Embryonic facial prominence (tissue), 1 donor: Measurements from ENCODE around the gene RAD23A.
"Not testable (repeated sequence)": the region's sequence is repeated elsewhere in the genome, so short reads cannot be mapped to it uniquely, and the experiment has no call there.

Experiments used
- DNase-seq: peaks from one replicate; pipeline ENCODE4 v3.0.0-alpha.2; 2016; ENCODE audit errors: extremely low spot score

The RAD23A gene

DNA sequence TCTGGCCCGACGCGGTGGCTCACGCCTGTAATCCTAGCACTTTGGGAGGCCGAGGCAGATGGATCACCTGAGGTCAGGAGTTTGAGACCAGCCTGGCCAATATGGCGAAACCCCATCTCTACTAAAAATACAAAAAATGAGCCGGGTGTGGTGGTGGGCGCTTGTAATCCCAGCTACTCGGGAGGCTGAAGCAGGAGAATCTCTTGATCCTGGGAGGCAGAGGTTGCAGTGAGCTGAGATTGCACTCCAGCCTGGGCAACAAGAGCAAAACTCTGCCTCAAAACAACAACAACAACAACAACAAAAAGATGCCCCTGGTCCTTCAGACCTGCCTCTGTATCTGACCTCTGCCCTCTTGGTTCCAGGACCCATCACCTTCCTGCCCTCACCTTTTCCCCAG is 9.9 kb downstream of the RAD23A start:
- not testable (repeated sequence) for DNase-seq

DNA sequence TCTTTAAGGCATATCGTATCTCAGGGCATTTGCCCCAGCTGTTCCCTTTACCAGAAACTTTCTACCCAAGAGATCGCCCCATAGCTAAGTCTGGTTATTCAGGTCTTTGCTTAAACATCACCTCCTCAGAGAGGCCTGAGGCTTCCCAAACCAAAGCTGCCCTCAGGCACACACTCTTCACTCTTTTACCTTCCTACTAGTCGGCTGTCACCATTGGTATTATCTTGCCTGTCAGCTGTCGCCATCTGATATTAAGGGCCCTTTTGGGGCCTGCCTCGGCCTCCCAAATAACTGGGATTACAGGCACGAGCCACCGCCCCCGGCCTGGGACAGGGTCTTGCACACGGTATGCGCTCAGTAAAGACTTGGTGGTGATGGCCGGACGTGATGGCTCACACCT is 10.3 kb downstream of the RAD23A start:
- DNase-seq: no peak

DNA sequence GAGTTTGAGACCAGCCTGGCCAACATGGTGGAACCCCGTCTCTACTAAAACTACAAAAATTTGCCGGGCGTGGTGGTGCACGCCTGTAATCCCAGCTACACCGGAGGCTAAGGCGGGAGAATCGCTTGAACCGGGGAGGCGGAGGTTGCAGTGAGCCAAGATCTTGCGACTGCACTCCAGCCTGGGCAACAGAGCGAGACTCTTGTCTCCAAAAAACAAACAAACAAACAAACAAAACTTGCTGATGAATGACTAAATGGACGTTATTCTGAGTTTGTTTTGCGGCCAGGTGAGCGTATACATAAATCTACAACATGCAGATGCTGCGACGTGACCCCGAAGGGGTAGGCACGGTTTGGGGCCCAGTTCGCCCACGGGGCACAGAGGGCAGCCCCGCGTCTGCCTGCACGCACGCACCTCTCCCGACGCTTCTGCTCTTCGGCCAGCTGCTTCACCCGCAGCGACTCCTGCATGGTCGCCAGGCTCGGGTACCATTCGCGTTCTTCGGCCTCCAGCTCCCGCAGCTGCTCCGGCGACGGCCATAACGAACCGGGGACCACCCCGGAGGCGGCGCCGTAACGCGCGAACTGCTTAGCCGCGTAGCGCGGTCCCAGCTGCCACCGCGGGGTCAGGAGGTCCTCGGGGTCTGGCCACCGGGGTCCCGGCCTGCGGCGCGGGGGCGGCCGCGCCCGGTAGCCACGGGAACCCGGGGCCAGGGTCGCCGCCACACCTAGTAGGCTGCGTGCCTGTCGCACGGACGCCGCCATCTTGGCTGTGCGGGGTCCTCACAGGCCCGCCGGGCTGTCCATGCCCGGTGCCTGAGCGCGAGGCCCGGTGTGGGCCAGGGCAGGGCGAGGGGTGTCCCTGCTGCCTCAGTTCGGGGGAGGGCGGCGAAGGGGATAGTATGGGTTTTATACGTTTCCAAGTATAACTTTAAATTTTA is 11.1 kb downstream of the RAD23A start, which contains the start of gene GADD45GIP1:
GADD45GIP1 (minus strand) TSS at position 778 of the 943 bp plus-strand sequence; CDS start at position 767, 11 bp downstream.
- DNase-seq: no peak

DNA sequence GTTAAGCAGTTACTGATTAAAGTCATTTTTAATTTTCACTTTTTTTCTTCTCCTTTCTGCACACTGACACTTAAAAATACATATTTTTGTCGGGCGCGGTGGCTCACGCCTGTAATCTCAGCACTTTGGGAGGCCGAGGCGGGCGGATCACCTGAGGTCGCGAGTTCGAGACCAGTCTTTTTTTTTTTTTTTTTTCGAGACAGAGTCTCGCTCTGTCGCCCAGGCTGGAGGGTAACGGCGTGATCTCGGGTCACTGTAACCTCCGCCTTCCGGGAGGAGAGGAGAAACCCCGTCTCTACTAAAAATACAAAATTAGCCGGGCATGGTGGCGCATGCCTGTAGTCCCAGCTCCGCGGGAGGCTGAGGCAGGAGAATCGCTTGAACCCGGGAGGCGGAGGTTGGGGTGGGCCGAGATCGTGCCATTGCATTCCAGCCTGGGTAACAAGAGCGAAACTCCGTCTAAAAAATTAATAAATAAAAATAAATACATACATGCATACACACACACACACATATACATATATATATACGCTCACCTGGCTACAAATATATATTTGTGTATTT is 11.8 kb downstream of the RAD23A start:
- DNase-seq: not testable (repeated sequence)

DNA sequence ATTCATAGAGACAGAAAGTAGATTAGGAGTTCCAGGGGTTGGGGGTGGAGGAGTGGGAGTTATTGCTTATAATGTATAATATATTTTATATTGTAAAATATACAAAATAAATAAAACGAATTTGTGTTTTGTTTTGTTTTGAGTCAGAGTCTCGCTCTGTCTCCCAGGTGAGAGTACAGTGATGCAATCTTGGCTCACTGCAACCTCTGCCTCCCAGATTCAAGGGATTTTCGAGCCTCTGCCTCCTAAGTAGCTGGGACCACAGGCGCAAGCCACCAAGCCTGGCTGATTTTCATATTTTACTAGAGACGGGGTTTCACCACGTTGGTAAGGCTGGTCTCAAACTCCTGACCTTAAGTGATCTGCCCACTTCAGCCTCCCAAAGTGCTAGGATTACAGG is 13.8 kb downstream of the RAD23A start:
- no peak for DNase-seq

GRCh38 chr19:12965017-12965811 is 19.6 kb downstream of the RAD23A start:
- DNase-seq: no peak

DNA sequence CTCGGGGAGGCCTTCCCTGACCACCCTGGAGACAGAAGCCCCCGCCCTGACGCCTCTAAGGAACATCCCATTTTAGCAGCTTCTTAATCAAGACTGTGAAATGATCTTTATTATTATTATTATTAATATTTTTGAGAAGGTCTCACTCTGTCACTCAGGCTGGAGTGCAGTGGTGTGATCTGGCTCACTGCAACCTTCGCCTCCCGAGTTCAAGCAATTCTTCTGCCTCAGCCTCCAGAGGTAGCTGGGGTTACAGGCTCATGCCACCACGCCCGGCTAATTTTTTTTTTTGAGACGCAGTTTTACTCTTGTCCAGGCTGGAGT is 20.1 kb downstream of the RAD23A start:
- no peak for DNase-seq

DNA sequence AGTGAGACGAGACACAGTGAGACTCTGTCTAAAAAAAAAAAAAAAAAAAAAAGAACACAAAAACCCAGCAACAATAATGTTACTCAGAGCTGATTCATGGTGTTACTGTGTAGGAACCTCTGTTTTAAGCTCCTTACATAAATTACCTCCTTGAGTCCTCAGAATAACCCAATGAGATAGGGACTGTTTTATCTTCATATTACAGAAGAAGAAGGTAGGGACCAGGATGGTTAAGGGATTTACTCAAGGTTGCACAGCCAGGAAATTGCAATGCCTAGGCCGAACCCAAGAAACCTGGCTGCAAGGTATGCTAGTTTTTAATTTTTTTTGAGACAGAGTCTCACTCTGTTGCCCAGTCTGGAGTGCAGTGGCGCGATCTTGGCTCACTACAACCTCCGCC is 22.2 kb downstream of the RAD23A start:
- DNase-seq: no peak

GRCh38 chr19:12969292-12969988 is 23.8 kb downstream of the RAD23A start, which contains the start of gene DAND5:
DAND5 (plus strand) TSS chr19:12969576; CDS start chr19:12969661, 85 bp downstream.
- DNase-seq: no peak

DNA sequence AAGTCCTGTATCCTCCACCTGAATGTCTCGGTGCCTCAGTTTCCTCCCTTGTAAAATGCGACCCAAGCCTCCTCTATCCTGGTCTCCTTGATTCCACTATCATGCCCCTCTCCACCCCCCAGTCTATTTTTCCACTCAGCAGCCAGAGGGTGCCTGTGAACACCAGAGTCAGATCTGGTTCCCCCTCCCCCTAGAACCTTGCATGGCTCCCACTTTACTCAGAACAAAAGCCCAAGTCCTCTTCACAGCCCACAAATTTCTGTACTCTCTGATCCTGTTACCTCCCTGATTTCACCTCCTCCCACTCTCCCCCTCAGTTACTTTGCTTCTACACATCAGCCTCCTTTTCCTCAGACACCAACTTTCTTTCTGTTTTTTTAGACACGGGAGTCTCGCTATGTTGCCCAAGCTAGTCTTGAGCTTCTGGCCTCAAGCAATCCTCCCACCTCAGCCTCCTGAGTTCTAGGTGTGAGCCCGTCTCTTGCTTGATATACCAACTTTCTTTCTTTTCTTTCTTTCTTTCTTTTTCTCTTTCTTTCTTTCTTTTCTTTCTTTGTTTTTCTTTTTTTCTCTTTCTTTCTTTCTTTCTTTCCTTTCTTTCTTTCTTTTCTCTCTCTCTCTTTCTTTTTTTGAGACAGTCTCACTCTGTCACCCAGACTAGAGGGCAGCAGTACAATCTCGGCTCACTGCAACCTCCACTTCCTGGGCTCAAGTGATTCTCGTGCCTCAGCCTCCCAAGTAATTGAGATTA is 24.6 kb downstream of the RAD23A start:
- DNase-seq: no peak

DNA sequence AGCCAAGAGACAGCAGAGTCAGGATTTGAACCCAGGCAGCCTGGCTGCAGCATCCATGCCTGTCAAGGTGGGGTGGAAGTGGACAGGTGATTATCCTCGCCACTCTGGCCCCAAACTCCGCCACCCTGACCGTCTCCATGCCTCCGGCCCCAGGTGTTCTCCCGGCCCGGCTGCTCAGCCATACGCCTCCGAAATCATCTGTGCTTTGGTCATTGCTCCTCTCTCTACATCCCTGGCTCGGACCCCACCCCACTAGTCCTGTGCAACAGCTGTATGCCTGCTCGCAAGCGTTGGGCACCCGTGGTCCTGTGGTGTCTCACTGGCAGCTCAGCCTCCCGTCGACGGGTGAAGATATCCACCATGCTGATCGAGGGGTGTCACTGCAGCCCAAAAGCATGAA is 27.6 kb downstream of the RAD23A start:
- no peak for DNase-seq

DNA sequence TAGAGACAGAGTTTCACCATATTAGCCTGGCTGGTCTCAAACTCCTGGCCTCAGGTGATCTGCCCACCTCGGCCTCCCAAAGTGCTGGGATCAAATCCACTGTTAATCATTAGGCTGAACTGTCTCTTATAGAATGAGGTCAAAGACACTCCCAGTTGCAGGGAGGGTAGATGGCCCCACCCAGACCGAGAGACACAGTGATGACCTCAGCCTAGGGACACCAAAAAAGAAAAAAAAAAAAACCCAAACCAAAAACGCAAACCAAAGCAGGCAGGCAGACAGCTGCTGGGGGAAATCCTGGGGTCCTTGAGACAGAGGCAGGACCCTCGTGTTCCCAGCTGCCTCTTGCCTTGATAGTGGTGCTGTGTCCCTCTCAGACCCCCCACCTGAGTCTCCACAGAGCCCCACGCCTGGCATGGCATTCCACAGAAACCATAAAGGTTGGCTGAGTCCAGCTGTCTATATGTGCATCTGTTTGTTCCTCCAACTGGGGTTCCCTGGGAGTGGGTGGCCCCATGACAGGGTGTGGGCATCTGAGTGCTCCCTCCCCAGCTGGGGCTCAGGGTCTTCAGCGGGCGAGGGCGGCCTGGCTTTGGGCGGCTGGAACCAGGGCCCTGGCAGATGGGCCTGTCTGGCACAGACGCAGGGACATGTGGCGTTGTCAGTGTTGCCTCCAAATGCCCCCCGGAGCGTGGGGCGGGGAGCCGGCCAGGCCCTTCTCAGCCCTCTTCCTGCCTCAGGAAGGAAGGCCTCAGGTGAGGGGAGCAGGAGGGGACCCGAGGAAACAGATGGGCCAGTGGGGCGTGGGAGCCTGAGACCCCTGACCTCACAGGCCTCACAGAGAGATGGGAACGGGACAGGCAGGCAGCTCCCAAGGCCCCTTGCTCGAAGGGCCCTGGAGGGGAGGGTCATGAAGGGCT is 28.9 kb downstream of the RAD23A start:
- DNase-seq: no peak

DNA sequence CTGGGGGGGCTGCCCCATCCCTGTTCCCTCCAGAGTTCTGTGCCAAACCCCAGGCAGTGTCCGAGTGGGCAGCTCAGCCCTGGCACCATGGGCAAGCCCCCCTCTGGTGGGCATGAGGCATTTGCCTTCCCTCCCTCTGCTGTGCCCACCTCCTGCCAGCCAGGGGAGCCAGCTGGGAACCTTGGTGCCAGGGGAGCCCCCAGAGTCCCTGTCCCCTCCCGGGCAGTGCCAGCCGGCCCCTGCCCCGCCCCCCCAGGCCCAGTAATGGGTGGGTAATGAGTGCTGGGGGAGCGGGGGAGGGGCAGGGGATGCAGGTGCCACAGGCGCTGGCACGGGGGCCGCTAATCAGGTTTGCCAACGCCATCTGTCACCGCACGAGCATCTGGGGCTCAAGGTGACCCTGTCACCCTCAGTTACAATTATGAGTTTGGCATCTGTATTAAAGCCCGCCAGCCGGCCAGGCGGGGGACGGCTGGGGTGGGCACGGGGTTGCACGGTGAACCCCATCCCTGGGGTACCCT is 29.6 kb downstream of the RAD23A start:
- DNase-seq: no peak

DNA sequence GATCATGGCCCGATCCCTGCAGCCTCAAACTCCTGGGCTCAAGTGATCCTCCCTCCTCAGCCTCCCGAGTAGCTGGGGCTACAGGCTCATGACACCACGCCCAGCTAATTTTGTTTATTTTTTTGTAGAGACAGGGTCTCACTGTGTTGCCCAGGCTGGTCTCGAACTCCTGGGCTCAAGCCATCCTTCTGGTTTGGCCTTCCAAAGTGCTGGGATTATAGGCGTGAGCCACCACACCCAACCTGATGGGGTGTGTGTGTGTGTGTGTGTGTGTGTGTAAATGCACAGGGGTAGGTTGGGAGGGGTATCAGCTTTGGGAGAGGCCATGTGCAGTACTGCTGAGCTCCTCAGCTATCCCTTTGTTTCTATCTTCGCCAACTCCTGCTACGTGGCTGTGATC is 30.4 kb downstream of the RAD23A start:
- DNase-seq: not testable (repeated sequence)

DNA sequence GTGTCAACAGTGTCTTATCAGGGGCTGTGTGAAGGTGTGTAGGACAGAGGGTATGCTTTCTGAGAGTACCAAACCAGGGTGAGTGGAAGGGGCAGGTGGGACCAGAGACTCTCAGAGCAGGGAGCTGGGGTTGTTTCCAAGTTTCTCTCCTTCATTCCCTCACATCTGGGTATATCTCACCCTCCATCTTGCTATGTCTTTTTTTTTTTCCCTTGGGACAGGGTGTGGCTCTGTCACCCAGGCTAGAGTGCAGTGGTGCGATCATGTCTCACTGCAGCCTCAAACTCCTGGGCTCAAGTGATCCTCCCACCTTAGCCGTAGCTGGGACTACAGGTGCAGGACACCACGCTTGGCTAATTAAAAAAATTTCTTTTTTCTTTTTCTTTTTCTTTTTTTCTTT is 34.3 kb downstream of the RAD23A start:
- no peak for DNase-seq

- no peak for DNase-seq
These were observed 37.0 kb downstream of the RAD23A start for GRCh38 chr19:12982648-12983047.

DNA sequence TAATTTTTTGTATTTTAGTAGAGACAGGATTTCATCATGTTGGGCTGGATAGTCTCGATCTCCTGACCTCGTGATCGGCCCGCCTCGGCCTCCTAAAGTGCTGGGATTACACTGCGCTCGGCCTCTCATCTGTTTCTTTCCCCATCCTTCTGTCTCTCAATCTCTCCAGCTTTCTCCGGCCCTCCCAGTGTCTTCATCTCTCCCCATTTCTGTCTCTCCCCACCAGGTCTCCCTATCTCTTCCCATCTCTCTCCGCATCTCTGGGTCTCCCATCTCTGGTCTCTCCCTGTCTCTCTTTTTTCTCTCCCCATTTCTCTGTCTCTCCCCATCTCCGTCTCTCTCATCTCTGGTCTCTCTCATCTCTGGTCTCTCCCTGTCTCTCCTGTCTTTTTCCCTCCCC is 37.4 kb downstream of the RAD23A start:
- no peak for DNase-seq

- DNase-seq: peak; percentile 62
These were observed 38.0 kb downstream of the RAD23A start for GRCh38 chr19:12983542-12984142.

DNA sequence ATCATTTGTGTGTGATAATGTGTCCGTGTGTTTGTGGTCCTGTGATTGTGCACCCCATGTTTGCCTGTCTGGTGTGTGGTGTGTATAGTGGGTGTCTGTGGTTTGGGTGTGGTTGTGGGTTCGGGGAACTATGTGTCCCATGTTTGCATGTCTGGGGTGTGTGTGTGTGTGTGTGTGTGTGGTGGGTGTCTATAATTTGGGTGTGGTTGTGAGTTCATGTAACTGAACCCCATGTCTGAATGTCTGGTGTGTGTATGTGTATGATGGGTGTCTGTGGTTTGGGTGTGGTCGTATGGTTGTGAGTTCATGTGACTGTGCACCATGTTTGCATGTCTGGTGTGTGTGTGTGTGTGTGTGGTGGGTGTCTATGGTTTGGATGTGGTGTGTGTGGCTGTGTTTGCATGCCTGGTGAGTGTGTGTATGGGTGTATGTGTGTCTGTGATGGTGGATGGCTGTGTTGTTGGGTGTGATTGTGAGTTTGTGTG is 38.5 kb downstream of the RAD23A start:
- DNase-seq: no peak
